GM10847 (cell line): Measurements from ENCODE around the gene TBC1D1.

Experiments
- POLR2A ChIP-seq: IDR thresholded peaks from 2 replicates; pipeline ENCODE4 v1.6.1; 2011; ENCODE audit not compliant: insufficient read length; ENCODE audit errors: extremely low read depth

TBC1D1 gene

GRCh38 chr4:37890801-37891259 is at the start of gene TBC1D1:
TBC1D1 (plus strand) TSS chr4:37891084; CDS start chr4:37902096, 11,012 bp downstream.
- no peak for TF ChIP-seq POLR2A

- no peak for TF ChIP-seq POLR2A
These were observed 46.7 kb upstream of the TBC1D1 start for GRCh38 chr4:37844204-37844603.

- TF ChIP-seq POLR2A = no peak
These were observed 45.7 kb upstream of the TBC1D1 start for GRCh38 chr4:37845201-37845600.

- TF ChIP-seq POLR2A = no peak
These were observed 43.5 kb upstream of the TBC1D1 start for GRCh38 chr4:37847311-37847884.

- TF ChIP-seq POLR2A = no peak
These were observed 38.5 kb upstream of the TBC1D1 start for GRCh38 chr4:37852376-37852775.

GRCh38 chr4:37858112-37858511 is 32.8 kb upstream of the TBC1D1 start:
- TF ChIP-seq POLR2A = no peak

GRCh38 chr4:37858872-37859271 is 32.0 kb upstream of the TBC1D1 start:
- TF ChIP-seq POLR2A = no peak

GRCh38 chr4:37860266-37860665 is 30.6 kb upstream of the TBC1D1 start:
- TF ChIP-seq POLR2A = no peak

GRCh38 chr4:37862961-37863360 is 27.9 kb upstream of the TBC1D1 start:
- TF ChIP-seq POLR2A = no peak

- no peak for TF ChIP-seq POLR2A
These were observed 26.1 kb upstream of the TBC1D1 start for GRCh38 chr4:37864786-37865185.

GRCh38 chr4:37865450-37865849 is 25.4 kb upstream of the TBC1D1 start:
- TF ChIP-seq POLR2A = no peak

GRCh38 chr4:37867102-37867501 is 23.8 kb upstream of the TBC1D1 start:
- no peak for TF ChIP-seq POLR2A

GRCh38 chr4:37868238-37868637 is 22.6 kb upstream of the TBC1D1 start:
- no peak for TF ChIP-seq POLR2A

- no peak for TF ChIP-seq POLR2A
These were observed 18.4 kb upstream of the TBC1D1 start for GRCh38 chr4:37872310-37872988.

- no peak for TF ChIP-seq POLR2A
These were observed 17.5 kb upstream of the TBC1D1 start for GRCh38 chr4:37873386-37873785.

GRCh38 chr4:37876156-37876555 is 14.7 kb upstream of the TBC1D1 start:
- TF ChIP-seq POLR2A = no peak

- TF ChIP-seq POLR2A = no peak
These were observed 11.5 kb upstream of the TBC1D1 start for GRCh38 chr4:37879365-37879764.

GRCh38 chr4:37881811-37882210 is 9.1 kb upstream of the TBC1D1 start:
- no peak for TF ChIP-seq POLR2A
